UCSD-AML1 (cell line): ENCODE data around the gene PROSER3.
"Not testable (repeated sequence)": the region's sequence is repeated elsewhere in the genome, so short reads cannot be mapped to it uniquely, and the experiment has no call there.

Source experiments
- DNase-seq: peaks from one replicate; lab custom pipeline; 2025; ENCODE audit not compliant: unreplicated experiment; lab: John Stamatoyannopoulos, UW

PROSER3 gene

DNA sequence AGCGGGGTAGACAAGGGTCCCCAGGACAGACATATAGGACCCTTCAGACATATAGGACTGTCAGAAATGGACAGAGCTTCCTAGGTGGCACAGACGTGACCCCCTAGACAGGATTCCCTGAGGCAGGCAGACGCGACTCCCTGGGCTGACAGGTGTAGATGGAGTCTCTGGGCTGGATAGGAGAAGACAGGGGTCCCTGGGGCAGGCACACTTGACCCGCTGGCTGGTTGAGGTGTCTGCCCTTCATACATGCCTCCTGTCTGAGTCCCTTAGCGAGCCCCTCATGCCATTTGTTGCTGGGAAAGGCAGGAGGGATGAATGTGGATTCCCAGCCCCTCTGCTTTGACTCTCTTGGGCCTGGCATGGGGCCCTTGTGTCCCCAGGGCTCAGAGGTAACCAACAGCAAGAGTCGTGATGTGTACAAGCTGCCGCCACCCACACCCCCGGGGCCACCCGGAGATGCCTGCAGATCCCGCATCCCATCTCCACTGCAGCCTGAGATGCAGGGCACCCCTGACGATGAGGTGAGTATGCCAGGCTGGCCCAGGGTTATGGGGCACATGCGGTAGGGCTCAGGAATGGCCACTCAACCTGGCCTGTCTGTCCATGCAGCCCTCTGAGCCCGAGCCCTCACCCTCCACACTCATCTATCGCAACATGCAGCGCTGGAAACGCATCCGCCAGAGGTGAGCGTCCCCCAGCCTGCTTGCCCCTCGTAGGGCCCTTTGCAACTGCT lies 4.2 kb upstream of the PROSER3 start:
- no peak for DNase-seq

DNA sequence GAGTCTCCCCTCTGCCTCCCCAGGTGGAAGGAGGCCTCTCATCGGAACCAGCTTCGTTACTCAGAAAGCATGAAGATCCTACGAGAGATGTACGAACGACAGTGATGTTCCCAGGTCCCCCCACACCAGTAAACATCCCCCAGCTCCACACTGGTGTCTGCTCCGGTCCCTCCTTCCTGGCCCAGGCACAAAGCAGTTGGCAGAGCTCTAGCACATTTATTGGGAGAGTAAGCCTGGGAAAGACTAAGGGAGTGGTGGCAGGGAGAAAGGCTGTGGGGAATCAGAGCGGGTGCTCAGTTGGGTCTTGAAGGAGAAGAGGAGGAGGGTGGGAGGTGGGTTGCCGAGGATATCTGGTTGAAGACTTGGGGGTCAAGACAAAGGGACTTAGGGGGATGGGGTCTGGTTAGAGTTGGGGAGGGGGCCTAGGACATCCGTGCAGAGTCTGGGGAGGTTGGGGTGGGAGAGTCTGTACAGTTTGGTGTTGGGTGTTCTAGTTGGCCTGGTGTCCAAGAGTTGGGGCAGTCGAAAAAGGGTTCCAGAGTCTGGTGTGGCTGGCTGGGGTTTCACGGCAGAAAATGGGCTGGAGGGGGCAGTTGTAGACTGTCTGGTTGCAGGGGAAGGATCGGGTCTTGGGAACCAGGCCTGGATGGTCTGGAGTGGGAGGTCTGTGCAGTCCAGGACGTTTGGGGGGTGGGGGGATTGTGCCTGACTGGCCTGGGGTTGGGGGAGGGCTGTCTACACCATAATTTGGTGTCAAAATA lies 3.4 kb upstream of the PROSER3 start:
- no peak for DNase-seq

DNA sequence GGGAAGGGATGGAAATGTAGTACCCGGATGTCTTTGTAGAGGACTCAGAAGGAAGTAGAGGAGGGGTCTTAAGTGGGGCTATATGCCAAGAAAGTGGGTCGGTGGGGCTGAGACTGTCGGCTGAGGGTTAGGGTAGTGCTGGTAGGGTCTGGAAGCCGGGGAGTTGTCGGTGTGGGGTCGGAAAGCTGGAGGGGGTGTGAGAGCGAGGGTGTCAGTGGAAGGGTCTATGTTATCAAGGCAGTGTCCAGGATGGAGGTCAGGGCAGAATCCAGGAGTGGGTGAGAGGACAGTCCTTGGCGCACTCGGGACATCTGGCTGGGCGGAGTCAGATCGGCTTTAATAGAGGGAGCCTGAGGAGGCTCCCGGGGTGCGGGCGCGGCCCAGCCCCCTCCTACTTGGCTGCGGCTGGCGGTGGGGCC lies 2.8 kb upstream of the PROSER3 start:
- DNase-seq, result no peak

- no peak for DNase-seq
These were observed 2.2 kb upstream of the PROSER3 start for GRCh38 chr19:35755550-35756376.

- DNase-seq, result no peak
These were observed 1.4 kb upstream of the PROSER3 start, which contains the start of gene HSPB6 for GRCh38 chr19:35756377-35757230. HSPB6 (minus strand) TSS chr19:35757029; CDS start chr19:35757008, 21 bp downstream.

DNA sequence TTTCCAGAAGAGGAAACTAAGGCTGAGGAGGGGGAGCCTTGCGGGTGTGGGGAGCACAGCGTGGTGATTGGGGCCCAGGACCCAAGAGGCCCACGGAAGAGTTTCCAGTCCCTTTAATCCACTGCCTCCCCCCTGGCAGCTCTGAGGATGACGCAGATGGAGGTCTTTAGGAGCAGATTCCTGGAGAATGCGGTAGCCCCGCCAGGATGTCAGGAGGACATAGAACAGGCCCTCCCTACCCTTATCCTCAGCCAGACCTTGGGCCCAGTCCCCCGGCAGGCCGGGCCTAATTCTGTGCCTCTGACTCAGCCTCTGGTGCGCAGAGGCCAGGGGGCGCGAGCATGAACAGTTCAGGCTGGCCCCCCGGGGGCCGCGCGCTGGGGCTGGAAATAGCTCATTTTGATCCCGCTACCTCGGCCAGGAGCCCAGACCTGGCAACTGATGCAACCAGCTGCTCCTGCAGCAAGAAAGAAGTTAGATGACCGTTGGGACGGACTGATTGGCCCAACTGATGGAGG lies 686 bp upstream of the PROSER3 start:
- DNase-seq, result no peak

DNA sequence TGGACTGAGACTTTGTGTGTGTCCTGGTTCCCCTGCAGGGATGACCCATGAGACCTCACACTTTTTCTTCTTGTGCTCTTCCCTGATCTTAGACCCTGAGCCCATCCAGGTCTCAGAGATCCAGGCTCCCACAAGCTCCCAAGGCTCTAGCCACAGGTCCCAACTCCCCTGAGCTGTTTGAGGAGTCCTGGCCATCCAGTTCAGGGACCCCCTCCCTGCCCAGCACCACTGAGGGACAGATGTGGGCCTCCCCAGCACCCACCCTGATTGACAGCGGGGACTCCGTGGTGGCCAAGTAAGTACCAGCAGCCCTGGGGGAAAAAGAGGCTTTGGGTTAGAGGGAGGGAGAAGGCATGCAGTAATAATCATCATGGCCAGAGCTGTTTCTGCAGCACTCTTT lies 1.7 kb downstream of the PROSER3 start:
- no peak for DNase-seq

DNA sequence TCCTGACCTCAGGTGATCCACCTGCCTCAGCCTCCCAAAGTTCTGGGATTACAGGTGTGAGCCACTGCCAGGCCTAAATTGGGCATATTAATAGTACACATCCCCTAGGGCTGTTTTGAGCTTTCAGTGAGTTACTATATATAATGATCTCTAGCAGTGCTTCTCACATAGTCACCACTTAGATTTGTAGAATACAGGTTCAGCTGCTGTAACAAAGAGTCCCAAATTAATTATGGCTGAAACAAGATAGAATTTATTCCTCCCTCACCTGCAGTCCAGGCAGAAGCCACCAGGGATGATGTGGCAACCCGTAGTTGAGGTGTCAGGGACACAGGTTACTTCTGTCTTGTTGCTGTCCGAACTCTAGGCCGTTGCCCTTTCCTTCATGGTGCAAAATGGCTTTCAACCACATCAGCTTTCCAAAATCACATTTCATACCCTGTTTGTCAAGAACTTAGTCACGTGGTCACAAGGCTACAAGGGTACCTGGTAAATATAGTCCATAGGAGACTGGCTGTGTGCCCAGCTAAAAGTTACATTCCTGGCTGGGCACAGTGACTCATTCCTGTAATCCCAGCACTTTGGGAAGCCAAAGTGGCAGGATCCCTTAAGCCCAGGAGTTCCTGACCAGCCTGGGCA lies 2.9 kb downstream of the PROSER3 start:
- no peak for DNase-seq

DNA sequence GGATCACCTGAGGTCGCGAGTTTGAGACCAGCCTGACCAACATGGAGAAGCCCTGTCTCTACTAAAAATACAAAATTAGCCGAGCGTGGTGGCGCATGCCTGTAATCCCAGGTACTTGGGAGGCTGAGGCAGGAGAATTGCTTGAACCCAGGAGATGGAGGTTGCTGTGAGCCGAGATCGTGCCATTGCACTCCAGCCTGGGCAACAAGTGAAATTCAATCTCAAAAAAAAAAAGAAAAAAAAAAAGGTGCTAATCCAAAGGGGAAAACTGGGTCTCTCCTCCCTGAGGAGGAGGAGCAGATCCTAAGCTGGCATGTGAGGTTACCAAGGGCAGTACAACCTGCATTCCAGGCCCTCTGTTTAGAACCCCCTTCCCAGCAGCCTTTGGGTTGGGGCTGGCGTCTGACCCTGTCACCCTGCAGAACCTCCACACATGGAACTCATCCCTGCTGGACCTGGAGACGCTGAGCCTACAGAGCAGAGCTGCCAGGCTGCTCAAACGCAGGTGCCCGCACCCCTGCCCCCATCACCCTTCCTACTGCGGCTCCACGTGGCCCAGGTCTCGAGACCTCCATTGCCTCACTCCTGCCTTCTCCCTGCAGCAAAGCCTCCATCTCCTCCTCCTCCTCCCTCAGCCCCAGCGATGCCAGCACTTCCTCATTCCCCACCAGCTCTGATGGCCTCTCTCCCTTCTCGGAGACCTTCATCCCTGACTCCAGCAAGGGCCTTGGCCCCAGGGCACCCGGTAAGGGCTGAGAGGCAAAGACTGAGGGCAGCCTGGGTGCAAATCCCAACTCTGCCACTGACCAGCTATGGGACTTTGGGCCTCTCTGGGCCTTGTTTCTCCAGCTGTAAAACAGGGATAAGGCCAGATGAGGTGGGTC lies 6.7 kb downstream of the PROSER3 start:
- no peak for DNase-seq

- DNase-seq, result no peak
These were observed 8.7 kb downstream of the PROSER3 start for GRCh38 chr19:35766571-35767104.

DNA sequence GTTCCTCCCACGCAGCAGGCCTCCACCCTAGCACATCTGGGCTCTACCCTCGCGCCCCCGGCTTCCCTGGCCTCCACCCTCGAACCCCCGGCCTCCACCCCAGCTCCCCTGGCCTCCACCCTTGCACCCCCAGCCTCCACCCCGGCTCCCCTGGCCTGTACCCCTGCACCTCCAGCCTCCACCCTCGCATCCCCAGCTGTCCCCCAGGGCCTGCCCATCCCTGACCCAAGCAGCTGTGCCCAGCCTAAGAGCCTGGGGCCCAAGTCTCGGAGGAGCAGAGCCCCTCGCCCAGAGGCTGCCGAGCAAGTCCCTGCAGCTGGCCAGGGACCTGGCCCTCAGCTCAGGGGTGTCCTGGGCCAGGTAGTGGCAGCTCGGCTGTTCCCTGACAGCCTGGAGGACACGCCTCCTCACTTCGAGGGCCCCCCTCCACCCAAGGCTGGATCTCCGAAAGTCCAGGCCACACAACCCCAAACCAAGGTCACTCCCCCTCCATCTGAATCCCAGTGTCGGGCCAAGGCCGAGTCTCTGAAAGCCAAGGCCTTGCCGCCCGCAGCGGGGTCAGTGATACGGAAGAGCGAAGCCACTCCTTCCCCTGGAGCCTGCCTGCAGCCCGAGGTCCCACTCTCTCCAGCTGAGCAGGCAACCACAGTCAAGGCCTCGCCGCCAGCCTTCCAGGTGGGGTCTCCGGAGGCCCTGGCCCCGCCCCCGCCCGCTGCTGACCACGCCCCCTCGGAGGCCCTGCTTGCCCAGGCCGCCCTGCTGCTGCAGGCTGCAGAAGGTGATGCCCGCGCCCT lies 9.5 kb downstream of the PROSER3 start:
- no peak for DNase-seq

DNA sequence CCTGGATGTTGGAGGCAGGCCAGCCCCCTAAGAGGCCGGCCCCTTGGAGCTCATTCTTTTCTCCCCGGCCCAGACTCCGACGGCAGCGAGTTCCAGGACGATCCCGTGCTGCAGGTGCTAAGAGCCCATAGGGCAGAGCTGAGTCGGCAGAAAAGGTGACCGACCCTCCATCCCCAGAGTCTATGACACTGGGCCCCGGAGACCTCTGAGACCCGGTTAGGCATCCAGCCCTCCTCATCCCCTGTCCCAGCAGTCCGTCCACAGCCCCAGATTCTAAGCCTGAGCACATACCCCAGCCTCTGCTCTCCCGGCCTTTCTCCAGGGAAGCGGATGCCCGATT lies 10.1 kb downstream of the PROSER3 start:
- no peak for DNase-seq

DNA sequence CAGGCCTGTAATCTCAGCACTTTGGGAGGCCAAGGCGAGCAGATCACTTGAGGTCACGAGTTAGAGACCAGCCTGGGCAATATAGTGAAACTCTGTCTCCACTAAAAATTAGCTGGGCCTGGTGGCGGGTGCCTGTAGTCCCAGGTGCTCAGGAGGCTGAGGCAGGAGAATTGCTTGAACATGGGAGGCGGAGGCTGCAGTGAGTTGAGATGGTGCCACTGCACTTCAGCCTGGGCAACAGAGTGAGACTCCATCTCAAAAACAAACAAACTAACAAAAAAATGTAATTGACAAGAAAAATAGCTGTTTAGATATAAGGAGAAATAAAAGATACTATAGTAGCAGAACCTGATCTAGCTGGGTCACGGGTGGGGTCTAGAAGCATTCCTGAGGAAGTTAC lies 14.4 kb downstream of the PROSER3 start:
- not testable (repeated sequence) for DNase-seq

DNA sequence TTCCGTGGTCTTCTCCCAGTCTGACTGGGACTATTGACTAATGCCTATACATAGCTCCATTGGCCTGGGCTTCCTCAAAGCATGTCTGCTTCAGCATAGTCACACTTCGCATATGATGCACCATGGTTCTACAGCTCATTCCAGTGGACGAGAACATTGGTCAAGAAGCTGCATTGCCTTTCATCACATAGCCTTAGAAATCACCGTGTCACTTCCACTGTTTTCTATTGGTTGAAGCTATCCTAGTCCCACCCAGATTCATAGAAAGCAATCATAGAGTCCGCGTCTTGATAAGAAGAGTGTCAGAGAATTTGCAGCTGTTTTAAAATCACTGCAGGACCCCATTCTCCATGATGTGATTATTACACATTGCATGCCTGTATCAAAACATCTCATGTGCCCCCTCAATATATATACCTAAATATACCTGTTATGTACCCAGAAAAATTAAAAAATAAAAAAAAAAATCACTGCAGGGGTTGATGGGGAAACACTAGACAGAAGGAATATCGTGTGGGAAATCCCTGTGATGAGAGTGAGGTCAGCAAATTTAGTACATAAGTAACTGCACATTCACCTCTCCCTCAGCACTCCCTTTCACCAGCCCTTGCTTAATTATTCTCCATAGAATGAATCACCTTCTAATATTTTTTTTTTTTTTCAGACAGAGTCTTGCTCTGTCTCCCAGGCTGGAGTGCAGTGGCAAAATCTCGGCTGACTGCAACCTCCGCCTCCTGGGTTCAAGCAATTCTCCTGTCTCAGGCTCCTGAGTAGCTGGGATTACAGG lies 15.2 kb downstream of the PROSER3 start:
- DNase-seq, result no peak

DNA sequence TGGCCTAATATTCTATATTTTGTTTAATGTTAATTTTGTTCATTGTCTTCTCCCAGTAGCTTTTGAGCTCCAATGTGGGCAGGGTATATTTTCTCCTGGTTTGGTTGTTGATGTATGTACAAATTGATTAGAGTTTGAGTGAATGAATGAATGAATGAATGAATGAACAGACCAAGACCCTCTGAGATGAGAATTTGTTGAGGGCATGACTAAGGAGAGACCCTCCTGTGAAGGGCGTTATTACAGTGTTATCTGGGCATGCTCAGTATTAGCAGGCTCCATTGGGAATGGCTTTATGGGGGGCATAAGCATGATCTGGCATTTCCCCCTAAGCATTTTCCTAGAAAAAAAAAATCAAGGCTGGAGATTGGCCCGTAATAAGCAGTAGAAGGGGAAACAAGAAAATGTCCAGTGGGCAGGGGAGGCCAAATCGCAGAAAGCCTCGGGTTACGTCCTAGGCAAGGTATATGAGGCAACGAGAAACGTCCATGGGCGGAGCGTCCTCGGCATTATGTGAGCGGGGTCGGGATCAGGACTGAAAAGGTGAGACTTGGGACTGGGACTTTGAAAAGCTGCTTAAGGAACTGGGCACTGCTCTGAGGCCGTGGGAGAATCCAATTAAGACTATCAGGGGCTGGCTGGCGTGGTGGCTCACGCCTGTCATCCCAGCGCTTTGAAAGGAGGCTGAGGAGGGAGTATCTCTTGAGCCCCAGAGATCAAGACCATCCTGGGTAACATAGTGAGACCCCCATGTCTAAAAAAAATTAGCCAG lies 16.5 kb downstream of the PROSER3 start:
- DNase-seq, result no peak

GRCh38 chr19:35775046-35775297 lies 17.0 kb downstream of the PROSER3 start:
- DNase-seq, result no peak
